Hepatocyte (in vitro differentiated cells): ENCODE data around the gene TRIM43B. TPM values are rescaled to one million over a fixed set of nuclear protein-coding genes. Genes with fewer than 3 reads are reported as not detected.
"Not testable (repeated sequence)": the region's sequence is repeated elsewhere in the genome, so short reads cannot be mapped to it uniquely, and the experiment has no call there.

Experiments used
- DNase-seq: peaks from one replicate; pipeline ENCODE4 v3.0.0-alpha.2; 2016; ENCODE audit warnings: low spot score
- H2AFZ ChIP-seq: fragments of 200-600 bp; sonication (generic); 2 replicates; pipeline ENCODE4 v1.6.0; 2016; ENCODE audit warnings: antibody characterized with exemption, mild to moderate bottlenecking
- H3K27ac ChIP-seq: fragments of 200-600 bp; sonication (generic); 2 replicates; pipeline ENCODE4 v1.5.1; 2016; ENCODE audit warnings: mild to moderate bottlenecking
- H3K27me3 ChIP-seq: fragments of 200-600 bp; sonication (generic); 2 replicates; pipeline ENCODE4 v1.6.1; 2016
- H3K36me3 ChIP-seq: fragments of 200-600 bp; sonication (generic); replicated peaks from 2 replicates; pipeline ENCODE4 v1.5.1; 2016; ENCODE audit warnings: low read depth; ENCODE audit not compliant: insufficient read depth
- H3K4me1 ChIP-seq: fragments of 200-600 bp; sonication (generic); 2 replicates; pipeline ENCODE4 v1.5.1; 2016; ENCODE audit warnings: mild to moderate bottlenecking, moderate library complexity; ENCODE audit not compliant: insufficient read depth
- H3K4me2 ChIP-seq: fragments of 200-600 bp; sonication (generic); 2 replicates; pipeline ENCODE4 v1.6.0; 2016
- H3K4me3 ChIP-seq: fragments of 200-600 bp; sonication (generic); 2 replicates; pipeline ENCODE4 v1.5.1; 2016; ENCODE audit warnings: mild to moderate bottlenecking
- H3K79me2 ChIP-seq: fragments of 200-600 bp; sonication (generic); 2 replicates; pipeline ENCODE4 v1.6.0; 2017; ENCODE audit warnings: mild to moderate bottlenecking
- H3K9me2 ChIP-seq: fragments of 200-600 bp; sonication (generic); replicated peaks from 2 replicates; pipeline ENCODE4 v1.6.0; 2017; ENCODE audit warnings: mild to moderate bottlenecking; ENCODE audit not compliant: insufficient read depth
- H3K9me3 ChIP-seq: fragments of 200-600 bp; sonication (generic); 2 replicates; pipeline ENCODE4 v1.5.1; 2016; ENCODE audit warnings: low read depth, mild to moderate bottlenecking
- H4K20me1 ChIP-seq: fragments of 200-600 bp; sonication (generic); 2 replicates; pipeline ENCODE4 v1.6.0; 2016; ENCODE audit warnings: mild to moderate bottlenecking; ENCODE audit not compliant: insufficient read depth, poor library complexity, severe bottlenecking
- EZH2 ChIP-seq: fragments of 200-600 bp; sonication (generic); IDR thresholded peaks from 2 replicates; pipeline ENCODE4 v1.6.1; 2016; ENCODE audit warnings: antibody characterized with exemption, mild to moderate bottlenecking, borderline replicate concordance
- EZH2phosphoT487 ChIP-seq: fragments of 200-600 bp; sonication (generic); IDR thresholded peaks from one replicate; pipeline ENCODE4 v1.6.1; 2018; ENCODE audit warnings: antibody characterized with exemption, mild to moderate bottlenecking, low read depth, moderate library complexity; ENCODE audit not compliant: unreplicated experiment, severe bottlenecking
- WGBS: methylation state at CpG from one replicate; pipeline ENCODE4 v1.1.6; 2016; ENCODE audit warnings: low lambda C conversion rate; ENCODE audit errors: missing lambda C conversion rate; 5-methylcytosine and 5-hydroxymethylcytosine counted together
- polyA plus RNA-seq: library from polyadenylated mRNA; unstranded; fragments of >200 nt; fragmentation: Nextera tagmentation; extraction: Ambion mirVana; gene quantifications from 2 replicates; pipeline ENCODE4 v1.2.1, GENCODE V29; 2016
- total RNA-seq: library from RNA; depleted of rRNA; stranded (reverse); fragments of >200 nt; gene quantifications from 2 replicates; pipeline ENCODE4 v1.2.3, GENCODE V29; 2014
- TF ChIP-seq, protein P1 (sequence below): fragments of 200-600 bp; sonication (generic); IDR thresholded peaks from 2 replicates; pipeline ENCODE4 v1.5.1; 2016; ENCODE audit warnings: antibody characterized with exemption, mild to moderate bottlenecking; ENCODE audit not compliant: poor library complexity

Gene TRIM43B
- total and polyA plus RNA-seq, 2 experiments from 2014 or later: not detected

DNA sequence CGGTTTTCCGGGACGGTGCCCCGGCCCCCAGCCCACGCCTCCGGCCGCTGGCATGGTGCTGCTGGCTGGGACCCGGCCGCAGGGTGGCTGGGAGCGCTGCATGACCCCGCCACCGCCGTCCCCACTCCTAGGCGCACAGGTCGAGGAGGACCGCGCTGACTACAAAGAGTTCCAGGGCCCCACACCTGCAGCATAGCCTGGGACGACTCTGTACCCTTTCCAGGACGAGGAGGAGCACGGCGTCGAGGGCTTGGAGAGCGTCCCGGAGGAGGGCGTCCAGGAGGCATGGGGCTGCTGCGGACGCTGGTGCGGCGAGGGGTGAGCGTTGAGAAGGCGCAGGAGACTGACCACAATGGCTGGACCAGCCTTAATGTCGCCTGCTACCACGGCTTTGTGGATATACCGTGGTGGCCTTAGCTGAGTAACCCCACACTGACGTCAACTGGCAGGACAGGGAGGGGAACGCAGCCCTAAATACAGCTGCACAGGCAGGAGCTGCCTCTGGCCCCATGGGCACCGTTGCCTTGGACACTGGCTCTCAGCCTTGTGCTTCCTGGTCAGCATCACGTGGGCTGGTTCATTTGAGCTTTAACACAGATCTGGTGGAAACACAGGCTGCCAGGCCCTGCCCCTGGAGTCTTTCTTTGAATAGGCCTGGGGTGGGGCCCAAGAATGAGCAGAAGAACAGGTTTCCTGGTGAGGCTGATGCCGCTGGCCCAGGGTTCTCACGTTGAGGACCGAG is 40.9 kb upstream of the TRIM43B start:
- H3K79me2 ChIP-seq: no peaks in the 10 kb centered on the region

DNA sequence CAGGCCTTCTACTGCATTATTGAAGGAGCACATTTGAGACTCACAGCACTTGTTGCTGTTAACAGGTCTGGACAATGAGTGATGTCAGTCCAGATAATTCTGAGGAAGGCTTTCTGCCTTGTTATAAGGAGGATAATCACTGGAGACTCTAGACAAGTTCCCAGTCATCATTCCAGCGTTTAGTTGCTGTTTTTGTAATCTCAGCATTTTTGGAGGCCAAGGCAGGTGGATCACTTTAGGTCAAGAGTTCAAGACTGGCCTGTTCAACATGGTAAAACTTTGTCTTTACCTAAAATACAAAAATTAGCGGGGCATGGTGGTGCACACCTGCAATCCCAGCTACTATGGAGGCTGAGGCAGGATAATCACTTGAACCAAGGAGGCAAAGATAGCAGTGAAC is 39.6 kb upstream of the TRIM43B start:
- H3K4me3 ChIP-seq: no peak overlapping the region

More for the DNA sequence above, 40.9 kb upstream of the TRIM43B start:
- TF ChIP-seq EZH2: no peak
- TF ChIP-seq, protein P1, sequence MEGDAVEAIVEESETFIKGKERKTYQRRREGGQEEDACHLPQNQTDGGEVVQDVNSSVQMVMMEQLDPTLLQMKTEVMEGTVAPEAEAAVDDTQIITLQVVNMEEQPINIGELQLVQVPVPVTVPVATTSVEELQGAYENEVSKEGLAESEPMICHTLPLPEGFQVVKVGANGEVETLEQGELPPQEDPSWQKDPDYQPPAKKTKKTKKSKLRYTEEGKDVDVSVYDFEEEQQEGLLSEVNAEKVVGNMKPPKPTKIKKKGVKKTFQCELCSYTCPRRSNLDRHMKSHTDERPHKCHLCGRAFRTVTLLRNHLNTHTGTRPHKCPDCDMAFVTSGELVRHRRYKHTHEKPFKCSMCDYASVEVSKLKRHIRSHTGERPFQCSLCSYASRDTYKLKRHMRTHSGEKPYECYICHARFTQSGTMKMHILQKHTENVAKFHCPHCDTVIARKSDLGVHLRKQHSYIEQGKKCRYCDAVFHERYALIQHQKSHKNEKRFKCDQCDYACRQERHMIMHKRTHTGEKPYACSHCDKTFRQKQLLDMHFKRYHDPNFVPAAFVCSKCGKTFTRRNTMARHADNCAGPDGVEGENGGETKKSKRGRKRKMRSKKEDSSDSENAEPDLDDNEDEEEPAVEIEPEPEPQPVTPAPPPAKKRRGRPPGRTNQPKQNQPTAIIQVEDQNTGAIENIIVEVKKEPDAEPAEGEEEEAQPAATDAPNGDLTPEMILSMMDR: no peak
- TF ChIP-seq EZH2phosphoT487: no peak
- Histone ChIP-seq H4K20me1 (no peaks in the 10 kb centered on the region), H3K27ac (no peak overlapping the region), H3K4me2 (no peak overlapping the region), H3K4me1 (no peaks in the 10 kb centered on the region), H3K4me3 (no peak overlapping the region), H3K9me3 (no peaks in the 10 kb centered on the region), H2AFZ (no peak overlapping the region), H3K36me3 (no peaks in the 10 kb centered on the region), H3K27me3 (no peaks in the 10 kb centered on the region), H3K9me2 (no peaks in the 10 kb centered on the region)
- WGBS: 83% methylated on average over 40 of the region's 41 CpGs
- no peak for DNase-seq

DNA sequence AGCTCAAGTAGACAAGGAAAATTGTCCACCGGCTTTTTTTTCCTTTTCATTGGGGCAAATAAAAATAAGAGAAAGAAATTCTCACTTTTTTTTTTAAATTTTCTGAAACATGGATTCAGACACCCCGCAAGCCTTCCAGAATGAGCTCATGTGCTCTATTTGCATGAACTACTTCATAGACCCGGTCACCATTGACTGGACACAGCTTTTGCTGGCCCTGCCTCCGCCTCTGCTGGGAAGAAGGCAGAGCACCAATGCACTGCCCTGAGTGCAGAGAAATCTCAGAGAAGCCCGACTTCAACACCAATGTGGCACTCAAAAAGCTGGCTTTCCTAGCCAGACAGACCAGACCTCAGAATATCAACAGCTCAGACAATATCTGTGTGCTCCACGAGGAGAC is 30.2 kb upstream of the TRIM43B start:
- Histone ChIP-seq H2AFZ (no peak overlapping the region), H3K9me3 (no peaks in the 10 kb centered on the region), H3K4me1 (no peaks in the 10 kb centered on the region), H3K4me2 (no peak overlapping the region), H3K36me3 (no peaks in the 10 kb centered on the region), H3K27ac (no peak overlapping the region), H3K9me2 (no peaks in the 10 kb centered on the region), H3K4me3 (no peak overlapping the region), H3K27me3 (no peaks in the 10 kb centered on the region), H3K79me2 (no peaks in the 10 kb centered on the region), H4K20me1 (no peaks in the 10 kb centered on the region)
- TF ChIP-seq EZH2 (no peak), EZH2phosphoT487 (no peak)
- TF ChIP-seq, protein P1: no peak
- DNase-seq: no peak
- 53% methylated on average over 6 of the region's 6 CpGs for WGBS

More for the DNA sequence above, 39.6 kb upstream of the TRIM43B start:
- no peaks in the 10 kb centered on the region for H3K4me1 ChIP-seq
- no peaks in the 10 kb centered on the region for H3K36me3 ChIP-seq
- no peaks in the 10 kb centered on the region for H3K9me2 ChIP-seq
- no peaks in the 10 kb centered on the region for H4K20me1 ChIP-seq
- whole genome bisulfite sequencing: 11% methylated on average over 2 of the region's 2 CpGs
- no peak for DNase-seq
- no peak overlapping the region for H3K4me2 ChIP-seq
- no peaks in the 10 kb centered on the region for H3K9me3 ChIP-seq
- no peak overlapping the region for H3K27ac ChIP-seq
- no peaks in the 10 kb centered on the region for H3K79me2 ChIP-seq
- TF ChIP-seq EZH2: no peak
- TF ChIP-seq, protein P1: no peak
- TF ChIP-seq EZH2phosphoT487: no peak
- H2AFZ ChIP-seq: no peak overlapping the region
- H3K27me3 ChIP-seq: no peaks in the 10 kb centered on the region

DNA sequence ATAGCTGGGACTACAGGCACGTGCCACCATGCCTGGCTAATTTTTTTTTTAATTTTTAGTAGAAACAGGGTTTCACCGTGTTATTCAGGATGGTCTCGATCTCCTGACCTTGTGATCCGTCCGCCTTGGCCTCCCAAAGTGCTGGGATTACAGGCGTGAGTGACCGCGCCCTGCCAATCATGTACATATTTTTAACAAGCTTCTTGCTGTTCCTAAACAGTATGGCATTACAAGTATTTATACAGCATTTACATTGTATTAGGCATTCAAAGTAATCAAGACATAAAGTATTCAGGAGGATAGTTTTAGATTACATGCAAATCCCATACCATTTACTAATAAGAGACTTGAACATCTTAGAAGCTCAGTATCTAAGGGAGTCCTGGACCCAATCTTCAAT is 29.7 kb upstream of the TRIM43B start:
- H3K27ac ChIP-seq, H3K4me3 ChIP-seq, H2AFZ ChIP-seq, H4K20me1 ChIP-seq, H3K4me1 ChIP-seq, H3K79me2 ChIP-seq, H3K9me3 ChIP-seq, DNase-seq, H3K9me2 ChIP-seq, H3K4me2 ChIP-seq, H3K36me3 ChIP-seq, H3K27me3 ChIP-seq: not testable (repeated sequence)
- WGBS: 72% methylated on average over 8 of the region's 8 CpGs
